GM10266 (cell line): Measurements from ENCODE around the gene TSPAN18.

Experiments
- DNase-seq: peaks from one replicate; pipeline ENCODE4 v3.0.0; 2012; ENCODE audit errors: extremely low spot score
- TF ChIP-seq, protein P1 (sequence below): IDR thresholded peaks from 2 replicates; pipeline ENCODE4 v1.5.1; 2012; ENCODE audit warnings: mild to moderate bottlenecking, low read depth; ENCODE audit not compliant: control insufficient read depth, insufficient read depth; ENCODE audit errors: missing control alignments

The TSPAN18 gene

GRCh38 chr11:44880511-44880910 is 153.7 kb downstream of the TSPAN18 start:
- no peak for DNase-seq
- TF ChIP-seq, protein P1, sequence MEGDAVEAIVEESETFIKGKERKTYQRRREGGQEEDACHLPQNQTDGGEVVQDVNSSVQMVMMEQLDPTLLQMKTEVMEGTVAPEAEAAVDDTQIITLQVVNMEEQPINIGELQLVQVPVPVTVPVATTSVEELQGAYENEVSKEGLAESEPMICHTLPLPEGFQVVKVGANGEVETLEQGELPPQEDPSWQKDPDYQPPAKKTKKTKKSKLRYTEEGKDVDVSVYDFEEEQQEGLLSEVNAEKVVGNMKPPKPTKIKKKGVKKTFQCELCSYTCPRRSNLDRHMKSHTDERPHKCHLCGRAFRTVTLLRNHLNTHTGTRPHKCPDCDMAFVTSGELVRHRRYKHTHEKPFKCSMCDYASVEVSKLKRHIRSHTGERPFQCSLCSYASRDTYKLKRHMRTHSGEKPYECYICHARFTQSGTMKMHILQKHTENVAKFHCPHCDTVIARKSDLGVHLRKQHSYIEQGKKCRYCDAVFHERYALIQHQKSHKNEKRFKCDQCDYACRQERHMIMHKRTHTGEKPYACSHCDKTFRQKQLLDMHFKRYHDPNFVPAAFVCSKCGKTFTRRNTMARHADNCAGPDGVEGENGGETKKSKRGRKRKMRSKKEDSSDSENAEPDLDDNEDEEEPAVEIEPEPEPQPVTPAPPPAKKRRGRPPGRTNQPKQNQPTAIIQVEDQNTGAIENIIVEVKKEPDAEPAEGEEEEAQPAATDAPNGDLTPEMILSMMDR: no peak

DNA sequence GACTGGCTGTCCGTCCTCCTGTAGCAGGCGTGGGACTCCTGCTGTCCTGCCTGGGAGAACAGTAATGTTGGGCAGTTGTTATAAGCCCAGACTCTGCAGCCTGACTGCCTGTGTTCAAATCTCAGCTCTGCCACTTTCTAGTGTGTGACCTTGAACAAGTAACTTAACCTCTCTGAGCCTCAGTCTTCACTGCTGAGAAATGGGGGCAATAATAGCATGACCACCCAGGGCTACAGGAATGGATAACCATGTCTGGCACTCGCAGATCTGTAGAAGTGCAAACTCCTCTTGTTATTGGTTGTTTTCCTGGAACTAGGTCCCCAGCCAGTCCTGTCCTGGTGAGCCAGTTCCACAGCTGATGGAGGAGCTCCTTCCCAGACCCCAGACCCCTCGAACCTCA is 154.2 kb downstream of the TSPAN18 start:
- TF ChIP-seq, protein P1: no peak
- no peak for DNase-seq

DNA sequence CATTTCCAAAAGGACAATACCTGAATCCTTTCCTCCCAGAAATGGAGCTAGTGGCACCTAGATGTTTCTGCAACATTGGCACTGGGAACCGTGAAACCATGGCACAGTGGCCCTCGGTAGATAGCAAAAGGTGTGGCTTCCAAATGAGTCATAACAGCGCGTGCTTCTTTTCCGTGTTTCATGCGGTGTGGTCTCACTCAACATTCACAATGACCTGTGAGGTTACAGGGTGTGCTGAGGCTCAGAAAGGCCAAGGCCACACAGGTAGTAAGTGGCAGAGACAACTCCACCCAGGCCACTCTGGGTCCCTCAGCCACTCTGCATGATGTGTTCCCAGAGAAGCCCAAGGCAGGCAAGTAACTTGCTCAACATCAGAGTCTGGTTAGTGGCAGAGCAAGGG is 156.5 kb downstream of the TSPAN18 start:
- TF ChIP-seq, protein P1: no peak
- no peak for DNase-seq

GRCh38 chr11:44884056-44884455 is 157.3 kb downstream of the TSPAN18 start:
- TF ChIP-seq, protein P1: no peak
- no peak for DNase-seq

GRCh38 chr11:44885065-44885810 is 158.5 kb downstream of the TSPAN18 start:
- DNase-seq: no peak
- TF ChIP-seq, protein P1: no peak

GRCh38 chr11:44885919-44886789 is 159.4 kb downstream of the TSPAN18 start:
- TF ChIP-seq, protein P1: no peak
- no peak for DNase-seq

GRCh38 chr11:44886790-44887140 is 160.0 kb downstream of the TSPAN18 start:
- TF ChIP-seq, protein P1: no peak
- DNase-seq: no peak
